RWPE1 (cell line): ENCODE measurements around the gene MMAA.
"Not testable (repeated sequence)": the region's sequence is repeated elsewhere in the genome, so short reads cannot be mapped to it uniquely, and the experiment has no call there.

Experiments used
- CTCF ChIA-PET: fragments of 350-600 bp; sonication (Branson Sonifier 250); formaldehyde crosslinking; extraction: SDS; loops from one replicate; lab custom pipeline; 2021; lab: Yijun Ruan, JAX
- POLR2A ChIA-PET: fragments of 400-600 bp; formaldehyde crosslinking; extraction: SDS; loops from one replicate; lab custom pipeline; 2020; ENCODE audit warnings: antibody characterized with exemption; ENCODE audit not compliant: low non-redundant PET; lab: Yijun Ruan, JAX
- DNase-seq: peaks from one replicate; pipeline ENCODE4 v3.0.0; 2012; ENCODE audit warnings: low spot score
- H3K27ac ChIP-seq: fragments of 450-650 bp; 2 replicates; pipeline ENCODE4 v1.5.1; 2017
- CTCF ChIP-seq: fragments of 450-650 bp; conservative IDR thresholded peaks from 2 replicates; pipeline ENCODE4 v1.5.1; 2017; ENCODE audit warnings: low read depth, mild to moderate bottlenecking

The MMAA gene

GRCh38 chr4:145626623-145626982 lies 7.4 kb downstream of the MMAA start:
- no peak for TF ChIP-seq CTCF
- ChIA-PET CTCF (no interaction called here), POLR2A (no interaction called here)
- no peak for DNase-seq
- no peak overlapping the region for H3K27ac ChIP-seq

GRCh38 chr4:145635117-145635516 lies 15.9 kb downstream of the MMAA start:
- ChIA-PET POLR2A (no interaction called here), CTCF (no interaction called here)
- DNase-seq, result no peak
- no peak for TF ChIP-seq CTCF
- H3K27ac ChIP-seq, result no peak overlapping the region

- no peak for TF ChIP-seq CTCF
- DNase-seq, result no peak
- POLR2A ChIA-PET, result no interaction called here
- no peak overlapping the region for H3K27ac ChIP-seq
- CTCF ChIA-PET, result no interaction called here
Observed at GRCh38 chr4:145635630-145636029, 16.4 kb downstream of the MMAA start.

GRCh38 chr4:145639186-145639698 lies 20.1 kb downstream of the MMAA start:
- CTCF ChIA-PET, result no interaction called here

GRCh38 chr4:145640236-145640635 lies 21.1 kb downstream of the MMAA start:
- POLR2A ChIA-PET, result not testable (repeated sequence)
- CTCF ChIA-PET, result interaction anchor here (0.6 kb wide), 1 partner anchor 25 kb away, joined by 3 read pairs; no protein-coding TSS in a partner anchor

More at GRCh38 chr4:145639186-145639698, 20.1 kb downstream of the MMAA start:
- no peak overlapping the region for H3K27ac ChIP-seq
- DNase-seq, result no peak
- TF ChIP-seq CTCF, result no peak
- POLR2A ChIA-PET, result no interaction called here

GRCh38 chr4:145643295-145643694 lies 24.1 kb downstream of the MMAA start:
- ChIA-PET POLR2A (no interaction called here), CTCF (interaction anchor here (0.6 kb wide), 1 partner anchor 18 kb away, joined by 3 read pairs; no protein-coding TSS in a partner anchor)
- no peak for TF ChIP-seq CTCF
- no peak overlapping the region for H3K27ac ChIP-seq
- no peak for DNase-seq

More at GRCh38 chr4:145640236-145640635, 21.1 kb downstream of the MMAA start:
- H3K27ac ChIP-seq, DNase-seq: not testable (repeated sequence)

GRCh38 chr4:145644699-145645098 lies 25.5 kb downstream of the MMAA start:
- CTCF ChIA-PET, result no interaction called here
- no peak for DNase-seq
- POLR2A ChIA-PET, result no interaction called here
- TF ChIP-seq CTCF, result no peak
- H3K27ac ChIP-seq, result no peak overlapping the region
